ENCODE measurements around the gene ACP1. TPM values are rescaled to one million over a fixed set of nuclear protein-coding genes. Genes with fewer than 3 reads are reported as not detected.
A peak's percentile ranks its signal among the peaks of the same experiment; 100 is the strongest.

Gene ACP1
- total and polyA plus RNA-seq, 3 experiments from 2014 or later = 152 to 171 (median 160) TPM

- DNase-seq = no peak
- Histone ChIP-seq H3K9me3 (ENCODE audit: low read length) (no peaks in the 10 kb centered on the region), H3K36me3 (ENCODE audit: insufficient read depth, low read length) (no peaks in the 10 kb centered on the region), H3K27me3 (ENCODE audit: insufficient read depth, low read length, poor library complexity, severe bottlenecking) (no peaks in the 10 kb centered on the region), H3K4me1 (ENCODE audit: insufficient read depth, low read length) (no peaks in the 10 kb centered on the region), H3K27ac (ENCODE audit: low read depth, low read length) (no peak overlapping the region), H3K4me3 (ENCODE audit: low read length) (no peak overlapping the region)
- Mint-ChIP-seq H3K9me3 (peaks cover 0 to 13% (median 7%) of the 10 kb centered on the region in 5 donors), H3K4me3 (no peak overlapping the region), H3K36me3 (peaks cover 0 to 18% (median 12%) of the 10 kb centered on the region in 3 donors), H3K27me3 (peaks cover 0 to 2% of the 10 kb centered on the region in 2 donors), H3K27ac (no peak overlapping the region), H3K4me1 (peaks cover 6 to 14% (median 9%) of the 10 kb centered on the region in 3 donors)
- ChIA-PET POLR2A (no interaction called here), CTCF (no interaction called here)
Observed at GRCh38 chr2:257842-258241, 6.9 kb upstream of the ACP1 start.

GRCh38 chr2:258933-259332 lies 5.8 kb upstream of the ACP1 start:
- H3K4me1 Mint-ChIP-seq = peaks cover 9 to 23% (median 11%) of the 10 kb centered on the region in 3 donors
- ChIA-PET POLR2A (no interaction called here), CTCF (no interaction called here)
- H3K4me1 ChIP-seq (ENCODE audit: insufficient read depth, low read length) = peaks cover 8% of the 10 kb centered on the region
- H3K9me3 Mint-ChIP-seq = peaks cover 0 to 13% (median 7%) of the 10 kb centered on the region in 5 donors
- no peak overlapping the region for H3K4me3 Mint-ChIP-seq
- peaks cover 0 to 18% (median 12%) of the 10 kb centered on the region in 3 donors for H3K36me3 Mint-ChIP-seq
- no peak overlapping the region for H3K27ac ChIP-seq (ENCODE audit: low read depth, low read length)
- H3K27me3 ChIP-seq (ENCODE audit: insufficient read depth, low read length, poor library complexity, severe bottlenecking) = no peaks in the 10 kb centered on the region
- H3K36me3 ChIP-seq (ENCODE audit: insufficient read depth, low read length) = no peaks in the 10 kb centered on the region
- no peak overlapping the region for H3K27ac Mint-ChIP-seq
- DNase-seq = no peak
- H3K4me3 ChIP-seq (ENCODE audit: low read length) = no peak overlapping the region
- H3K9me3 ChIP-seq (ENCODE audit: low read length) = no peaks in the 10 kb centered on the region
- peaks cover 0 to 2% of the 10 kb centered on the region in 2 donors for H3K27me3 Mint-ChIP-seq

GRCh38 chr2:259789-260331 lies 4.9 kb upstream of the ACP1 start:
- Histone ChIP-seq H3K4me1 (ENCODE audit: insufficient read depth, low read length) (peaks cover 8% of the 10 kb centered on the region), H3K9me3 (ENCODE audit: low read length) (no peaks in the 10 kb centered on the region), H3K36me3 (ENCODE audit: insufficient read depth, low read length) (no peaks in the 10 kb centered on the region), H3K4me3 (ENCODE audit: low read length) (no peak overlapping the region), H3K27ac (ENCODE audit: low read depth, low read length) (no peak overlapping the region), H3K27me3 (ENCODE audit: insufficient read depth, low read length, poor library complexity, severe bottlenecking) (no peaks in the 10 kb centered on the region)
- Mint-ChIP-seq H3K4me1 (peaks cover 11 to 26% (median 11%) of the 10 kb centered on the region in 3 donors), H3K36me3 (peaks cover 0 to 18% (median 15%) of the 10 kb centered on the region in 3 donors), H3K9me3 (peaks cover 0 to 13% (median 7%) of the 10 kb centered on the region in 5 donors), H3K4me3 (no peak overlapping the region), H3K27me3 (peaks cover 0 to 2% of the 10 kb centered on the region in 2 donors), H3K27ac (peak overlapping the region in 1 of 8 donors; percentile 46)
- DNase-seq = no peak
- POLR2A ChIA-PET = no interaction called here
- CTCF ChIA-PET = no interaction called here

- Mint-ChIP-seq H3K4me1 (peaks cover 13 to 34% (median 18%) of the 10 kb centered on the region in 3 donors), H3K36me3 (peaks cover 0 to 18% (median 18%) of the 10 kb centered on the region in 3 donors), H3K27ac (no peak overlapping the region), H3K27me3 (peaks cover 0 to 2% of the 10 kb centered on the region in 2 donors), H3K9me3 (peaks cover 0 to 13% (median 7%) of the 10 kb centered on the region in 5 donors), H3K4me3 (peak overlapping the region in 1 of 7 donors; percentile 22)
- Histone ChIP-seq H3K9me3 (ENCODE audit: low read length) (no peaks in the 10 kb centered on the region), H3K36me3 (ENCODE audit: insufficient read depth, low read length) (no peaks in the 10 kb centered on the region), H3K4me1 (ENCODE audit: insufficient read depth, low read length) (peaks cover 14% of the 10 kb centered on the region), H3K4me3 (ENCODE audit: low read length) (no peak overlapping the region), H3K27ac (ENCODE audit: low read depth, low read length) (no peak overlapping the region), H3K27me3 (ENCODE audit: insufficient read depth, low read length, poor library complexity, severe bottlenecking) (no peaks in the 10 kb centered on the region)
- POLR2A ChIA-PET = no interaction called here
- CTCF ChIA-PET = no interaction called here
- no peak for DNase-seq
Observed at GRCh38 chr2:260507-261161, 4.1 kb upstream of the ACP1 start.

GRCh38 chr2:262117-262516 lies 2.6 kb upstream of the ACP1 start:
- Mint-ChIP-seq H3K4me1 (peaks cover 22 to 49% (median 33%) of the 10 kb centered on the region in 3 donors), H3K36me3 (peaks cover 2 to 19% (median 18%) of the 10 kb centered on the region in 3 donors), H3K9me3 (peaks cover 0 to 13% (median 7%) of the 10 kb centered on the region in 5 donors), H3K27ac (peak overlapping the region in 6 of 8 donors; percentile 49 to 94 (median 86)), H3K27me3 (peaks cover 0 to 2% of the 10 kb centered on the region in 2 donors), H3K4me3 (peak overlapping the region in 3 of 7 donors; percentile 60 to 92 (median 74))
- H3K9me3 ChIP-seq (ENCODE audit: low read length) = no peaks in the 10 kb centered on the region
- no peaks in the 10 kb centered on the region for H3K27me3 ChIP-seq (ENCODE audit: insufficient read depth, low read length, poor library complexity, severe bottlenecking)
- no peak overlapping the region for H3K4me3 ChIP-seq (ENCODE audit: low read length)
- POLR2A ChIA-PET = no interaction called here
- no peak overlapping the region for H3K27ac ChIP-seq (ENCODE audit: low read depth, low read length)
- H3K36me3 ChIP-seq (ENCODE audit: insufficient read depth, low read length) = no peaks in the 10 kb centered on the region
- peaks cover 28% of the 10 kb centered on the region for H3K4me1 ChIP-seq (ENCODE audit: insufficient read depth, low read length)
- CTCF ChIA-PET = interaction anchor here (0.8 kb wide), 1 partner anchor 28 kb away, joined by 3 read pairs; no protein-coding TSS in a partner anchor
- no peak for DNase-seq

GRCh38 chr2:263022-263738 lies 1.6 kb upstream of the ACP1 start:
- Mint-ChIP-seq H3K9me3 (peaks cover 0 to 9% (median 5%) of the 10 kb centered on the region in 5 donors), H3K27me3 (peaks cover 0 to 2% of the 10 kb centered on the region in 2 donors), H3K36me3 (peaks cover 2 to 25% (median 13%) of the 10 kb centered on the region in 3 donors), H3K27ac (peak overlapping the region; percentile 85 to 99 (median 88)), H3K4me3 (peak overlapping the region; percentile 74 to 95 (median 91)), H3K4me1 (peaks cover 29 to 60% (median 42%) of the 10 kb centered on the region in 3 donors)
- Histone ChIP-seq H3K4me1 (ENCODE audit: insufficient read depth, low read length) (peaks cover 39% of the 10 kb centered on the region), H3K36me3 (ENCODE audit: insufficient read depth, low read length) (no peaks in the 10 kb centered on the region), H3K27ac (ENCODE audit: low read depth, low read length) (no peak overlapping the region), H3K4me3 (ENCODE audit: low read length) (peak overlapping the region; percentile 72), H3K9me3 (ENCODE audit: low read length) (no peaks in the 10 kb centered on the region), H3K27me3 (ENCODE audit: insufficient read depth, low read length, poor library complexity, severe bottlenecking) (no peaks in the 10 kb centered on the region)
- CTCF ChIA-PET = no interaction called here
- no peak for DNase-seq
- POLR2A ChIA-PET = no interaction called here

- peak within 1 kb of the TSS; percentile 91 to 96 (median 92) for H3K4me3 Mint-ChIP-seq
- CTCF ChIA-PET = no interaction called here
- H3K27me3 Mint-ChIP-seq = peaks cover 0 to 2% of the 10 kb centered on the region in 2 donors
- peaks cover 43% of the 10 kb centered on the region for H3K4me1 ChIP-seq (ENCODE audit: insufficient read depth, low read length)
- H3K27me3 ChIP-seq (ENCODE audit: insufficient read depth, low read length, poor library complexity, severe bottlenecking) = no peaks in the 10 kb centered on the region
- H3K36me3 ChIP-seq (ENCODE audit: insufficient read depth, low read length) = no peaks in the 10 kb centered on the region
- H3K4me1 Mint-ChIP-seq = peaks cover 35 to 67% (median 49%) of the 10 kb centered on the region in 3 donors
- peak within 1 kb of the TSS; percentile 93 for H3K4me3 ChIP-seq (ENCODE audit: low read length)
- peak; percentile 47 to 83 (median 68) for DNase-seq
- H3K36me3 Mint-ChIP-seq = peaks cover 2 to 24% (median 6%) of the 10 kb centered on the region in 3 donors
- H3K27ac ChIP-seq (ENCODE audit: low read depth, low read length) = peak within 1 kb of the TSS; percentile 92
- peak within 1 kb of the TSS; percentile 94 to 99 (median 96) for H3K27ac Mint-ChIP-seq
- POLR2A ChIA-PET = no interaction called here
- no peaks in the 10 kb centered on the region for H3K9me3 ChIP-seq (ENCODE audit: low read length)
- peaks cover 0 to 2% (median 0%) of the 10 kb centered on the region in 5 donors for H3K9me3 Mint-ChIP-seq
Observed at GRCh38 chr2:263774-264492, 814 bp upstream of the ACP1 start, which contains the start of gene SH3YL1. SH3YL1 (minus strand) TSS chr2:264032; CDS start chr2:263984, 48 bp downstream.

Data from CD8-positive, alpha-beta memory T cell (primary cell).